ENCODE measurements around the gene ADGB. TPM values are rescaled to one million over a fixed set of nuclear protein-coding genes. Genes with fewer than 3 reads are reported as not detected.
"Not testable (repeated sequence)": the region's sequence is repeated elsewhere in the genome, so short reads cannot be mapped to it uniquely, and the experiment has no call there.

Gene ADGB
- total RNA-seq, 1 donor from 2014 or later: 6.2 TPM

GRCh38 chr6:146813554-146813953 lies 214.8 kb downstream of the ADGB start:
- H3K9me3 ChIP-seq: no peaks in the 10 kb centered on the region
- H3K27ac ChIP-seq: no peak overlapping the region
- H3K36me3 ChIP-seq: no peaks in the 10 kb centered on the region
- no peak for TF ChIP-seq CTCF (IDR thresholded peaks at IDR 0.05)
- H3K4me1 ChIP-seq: no peaks in the 10 kb centered on the region
- intact Hi-C loops (cut with DNase I): no loop called here
- no peak for DNase-seq
- no peak for ATAC-seq
- H3K4me3 ChIP-seq: no peak overlapping the region
- H3K27me3 ChIP-seq (ENCODE audit: low read depth): no peaks in the 10 kb centered on the region

GRCh38 chr6:146814148-146814750 lies 215.5 kb downstream of the ADGB start:
- H3K27me3 ChIP-seq (ENCODE audit: low read depth): no peaks in the 10 kb centered on the region
- H3K36me3 ChIP-seq: no peaks in the 10 kb centered on the region
- intact Hi-C loops (cut with DNase I): no loop called here
- no peaks in the 10 kb centered on the region for H3K4me1 ChIP-seq
- no peak overlapping the region for H3K27ac ChIP-seq
- H3K9me3 ChIP-seq: no peaks in the 10 kb centered on the region
- DNase-seq (no peak), ATAC-seq (no peak)
- no peak for TF ChIP-seq CTCF (IDR thresholded peaks at IDR 0.05)
- H3K4me3 ChIP-seq: no peak overlapping the region

- H3K27me3 ChIP-seq (ENCODE audit: low read depth); intact Hi-C loops (cut with DNase I); H3K9me3 ChIP-seq; H3K36me3 ChIP-seq; H3K27ac ChIP-seq; H3K4me3 ChIP-seq; DNase-seq; H3K4me1 ChIP-seq; ATAC-seq: not testable (repeated sequence)
These were observed 217.0 kb downstream of the ADGB start for GRCh38 chr6:146815511-146816462.

- Histone ChIP-seq H3K27me3 (ENCODE audit: low read depth) (no peaks in the 10 kb centered on the region), H3K27ac (no peak overlapping the region), H3K36me3 (no peaks in the 10 kb centered on the region), H3K4me1 (no peaks in the 10 kb centered on the region), H3K9me3 (no peaks in the 10 kb centered on the region), H3K4me3 (no peak overlapping the region)
- ATAC-seq (no peak), DNase-seq (no peak)
- intact Hi-C loops (cut with DNase I): no loop called here
- no peak for TF ChIP-seq CTCF (IDR thresholded peaks at IDR 0.05)
These were observed 221.0 kb downstream of the ADGB start for GRCh38 chr6:146819596-146820320.

GRCh38 chr6:146827216-146827928 lies 228.6 kb downstream of the ADGB start:
- Histone ChIP-seq H3K9me3 (no peaks in the 10 kb centered on the region), H3K27me3 (ENCODE audit: low read depth) (no peaks in the 10 kb centered on the region), H3K36me3 (no peaks in the 10 kb centered on the region), H3K4me3 (no peak overlapping the region), H3K4me1 (no peaks in the 10 kb centered on the region), H3K27ac (no peak overlapping the region)
- no peak for TF ChIP-seq CTCF (IDR thresholded peaks at IDR 0.05)
- intact Hi-C loops (cut with DNase I): no loop called here
- no peak for ATAC-seq
- no peak for DNase-seq

Measured in lower lobe of right lung (tissue), 2 donors.